ENCODE data around the gene ANKRD22. TPM values are rescaled to one million over a fixed set of nuclear protein-coding genes. Genes with fewer than 3 reads are reported as not detected.
A peak's percentile ranks its signal among the peaks of the same experiment; 100 is the strongest.

The ANKRD22 gene
- total RNA-seq, 1 donor from 2014 or later: not detected

- peak; percentile 57 for TF ChIP-seq CTCF (IDR thresholded peaks at IDR 0.05; ENCODE audit: unreplicated experiment)
- Mint-ChIP-seq H3K9me3 (ENCODE audit: unreplicated experiment) (no peaks in the 10 kb centered on the region), H3K4me1 (ENCODE audit: unreplicated experiment) (no peaks in the 10 kb centered on the region), H3K4me3 (ENCODE audit: unreplicated experiment) (no peak overlapping the region), H3K36me3 (ENCODE audit: low read depth, unreplicated experiment) (no peaks in the 10 kb centered on the region), H3K27me3 (ENCODE audit: unreplicated experiment) (peaks cover 2% of the 10 kb centered on the region), H3K27ac (ENCODE audit: unreplicated experiment) (no peak overlapping the region)
- peak; percentile 36 for DNase-seq (ENCODE audit: low spot score)
These were observed 41.3 kb downstream of the ANKRD22 start for GRCh38 chr10:88810196-88810961.

- no peak for DNase-seq (ENCODE audit: low spot score)
- no peaks in the 10 kb centered on the region for H3K9me3 Mint-ChIP-seq (ENCODE audit: unreplicated experiment)
- no peak for TF ChIP-seq CTCF (IDR thresholded peaks at IDR 0.05; ENCODE audit: unreplicated experiment)
- peaks cover 2% of the 10 kb centered on the region for H3K27me3 Mint-ChIP-seq (ENCODE audit: unreplicated experiment)
- H3K27ac Mint-ChIP-seq (ENCODE audit: unreplicated experiment): no peak overlapping the region
- no peaks in the 10 kb centered on the region for H3K36me3 Mint-ChIP-seq (ENCODE audit: low read depth, unreplicated experiment)
- no peak overlapping the region for H3K4me3 Mint-ChIP-seq (ENCODE audit: unreplicated experiment)
- no peaks in the 10 kb centered on the region for H3K4me1 Mint-ChIP-seq (ENCODE audit: unreplicated experiment)
These were observed 42.0 kb downstream of the ANKRD22 start for GRCh38 chr10:88809621-88810020.

- Mint-ChIP-seq H3K4me1 (ENCODE audit: unreplicated experiment) (no peaks in the 10 kb centered on the region), H3K4me3 (ENCODE audit: unreplicated experiment) (no peak overlapping the region), H3K9me3 (ENCODE audit: unreplicated experiment) (no peaks in the 10 kb centered on the region), H3K27me3 (ENCODE audit: unreplicated experiment) (peaks cover 2% of the 10 kb centered on the region), H3K27ac (ENCODE audit: unreplicated experiment) (no peak overlapping the region), H3K36me3 (ENCODE audit: low read depth, unreplicated experiment) (no peaks in the 10 kb centered on the region)
- DNase-seq (ENCODE audit: low spot score): no peak
- no peak for TF ChIP-seq CTCF (IDR thresholded peaks at IDR 0.05; ENCODE audit: unreplicated experiment)
These were observed 45.7 kb downstream of the ANKRD22 start for GRCh38 chr10:88805924-88806323.

GRCh38 chr10:88805361-88805760 lies 46.3 kb downstream of the ANKRD22 start:
- no peak overlapping the region for H3K4me3 Mint-ChIP-seq (ENCODE audit: unreplicated experiment)
- no peaks in the 10 kb centered on the region for H3K4me1 Mint-ChIP-seq (ENCODE audit: unreplicated experiment)
- TF ChIP-seq CTCF (IDR thresholded peaks at IDR 0.05; ENCODE audit: unreplicated experiment): no peak
- DNase-seq (ENCODE audit: low spot score): no peak
- no peaks in the 10 kb centered on the region for H3K9me3 Mint-ChIP-seq (ENCODE audit: unreplicated experiment)
- no peaks in the 10 kb centered on the region for H3K36me3 Mint-ChIP-seq (ENCODE audit: low read depth, unreplicated experiment)
- no peak overlapping the region for H3K27ac Mint-ChIP-seq (ENCODE audit: unreplicated experiment)
- peaks cover 2% of the 10 kb centered on the region for H3K27me3 Mint-ChIP-seq (ENCODE audit: unreplicated experiment)

GRCh38 chr10:88804083-88804812 lies 47.4 kb downstream of the ANKRD22 start:
- no peaks in the 10 kb centered on the region for H3K4me1 Mint-ChIP-seq (ENCODE audit: unreplicated experiment)
- H3K4me3 Mint-ChIP-seq (ENCODE audit: unreplicated experiment): no peak overlapping the region
- no peak for TF ChIP-seq CTCF (IDR thresholded peaks at IDR 0.05; ENCODE audit: unreplicated experiment)
- H3K36me3 Mint-ChIP-seq (ENCODE audit: low read depth, unreplicated experiment): no peaks in the 10 kb centered on the region
- DNase-seq (ENCODE audit: low spot score): no peak
- peaks cover 2% of the 10 kb centered on the region for H3K27me3 Mint-ChIP-seq (ENCODE audit: unreplicated experiment)
- no peaks in the 10 kb centered on the region for H3K9me3 Mint-ChIP-seq (ENCODE audit: unreplicated experiment)
- H3K27ac Mint-ChIP-seq (ENCODE audit: unreplicated experiment): no peak overlapping the region

Data from endothelial cell (in vitro differentiated cells).